AG10803 (cell line): Measurements from ENCODE around the gene TPRG1.

Experiments
- DNase-seq: peaks from one replicate; pipeline ENCODE4 v3.0.0; 2010; ENCODE audit warnings: low read depth
- H3K4me3 ChIP-seq: 2 replicates; pipeline ENCODE4 v1.5.1; 2011; ENCODE audit warnings: mild to moderate bottlenecking, low read length, control low read depth
- TF ChIP-seq, protein P1 (sequence below): conservative IDR thresholded peaks from 2 replicates; pipeline ENCODE4 v1.5.1; 2011; ENCODE audit warnings: mild to moderate bottlenecking, low read length, control low read depth, inconsistent platforms

Gene TPRG1

DNA sequence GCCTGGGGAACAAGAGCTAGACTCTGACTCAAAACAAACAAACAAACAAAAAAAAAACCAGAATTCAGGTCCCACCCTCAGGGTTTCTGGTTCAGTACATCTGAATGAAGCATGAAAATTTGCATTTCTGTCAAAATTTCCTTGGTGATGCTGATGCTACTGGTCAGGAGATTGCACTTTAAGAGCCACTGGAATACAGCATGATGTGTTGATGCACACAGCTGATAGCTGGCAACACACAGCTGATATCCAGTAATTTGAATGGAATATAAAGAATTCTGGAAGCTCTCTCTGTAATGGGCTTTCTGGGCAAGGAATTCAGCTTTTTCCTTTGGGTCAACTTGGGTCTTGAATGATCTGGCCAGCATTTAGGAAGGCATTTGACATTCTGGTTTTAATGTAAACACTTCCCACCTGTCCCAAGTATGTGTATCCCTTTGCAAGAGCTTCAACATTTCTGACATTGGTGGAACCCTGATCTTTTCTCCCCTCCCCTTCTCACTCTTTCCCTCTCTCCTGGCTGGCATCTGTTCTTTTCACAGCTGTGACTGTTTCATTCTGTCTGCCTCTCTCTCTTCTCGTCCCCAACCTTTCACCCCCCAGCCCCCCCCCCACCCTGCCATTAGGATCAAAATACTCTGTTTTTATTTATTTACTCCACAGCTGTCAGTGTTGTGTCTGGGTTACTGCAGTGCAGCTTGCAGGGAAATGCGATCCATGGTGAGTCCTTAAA, 189.5 kb downstream of the TPRG1 start:
- H3K4me3 ChIP-seq = no peak overlapping the region
- DNase-seq = peak; percentile 33
- TF ChIP-seq, protein P1, sequence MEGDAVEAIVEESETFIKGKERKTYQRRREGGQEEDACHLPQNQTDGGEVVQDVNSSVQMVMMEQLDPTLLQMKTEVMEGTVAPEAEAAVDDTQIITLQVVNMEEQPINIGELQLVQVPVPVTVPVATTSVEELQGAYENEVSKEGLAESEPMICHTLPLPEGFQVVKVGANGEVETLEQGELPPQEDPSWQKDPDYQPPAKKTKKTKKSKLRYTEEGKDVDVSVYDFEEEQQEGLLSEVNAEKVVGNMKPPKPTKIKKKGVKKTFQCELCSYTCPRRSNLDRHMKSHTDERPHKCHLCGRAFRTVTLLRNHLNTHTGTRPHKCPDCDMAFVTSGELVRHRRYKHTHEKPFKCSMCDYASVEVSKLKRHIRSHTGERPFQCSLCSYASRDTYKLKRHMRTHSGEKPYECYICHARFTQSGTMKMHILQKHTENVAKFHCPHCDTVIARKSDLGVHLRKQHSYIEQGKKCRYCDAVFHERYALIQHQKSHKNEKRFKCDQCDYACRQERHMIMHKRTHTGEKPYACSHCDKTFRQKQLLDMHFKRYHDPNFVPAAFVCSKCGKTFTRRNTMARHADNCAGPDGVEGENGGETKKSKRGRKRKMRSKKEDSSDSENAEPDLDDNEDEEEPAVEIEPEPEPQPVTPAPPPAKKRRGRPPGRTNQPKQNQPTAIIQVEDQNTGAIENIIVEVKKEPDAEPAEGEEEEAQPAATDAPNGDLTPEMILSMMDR = no peak

DNA sequence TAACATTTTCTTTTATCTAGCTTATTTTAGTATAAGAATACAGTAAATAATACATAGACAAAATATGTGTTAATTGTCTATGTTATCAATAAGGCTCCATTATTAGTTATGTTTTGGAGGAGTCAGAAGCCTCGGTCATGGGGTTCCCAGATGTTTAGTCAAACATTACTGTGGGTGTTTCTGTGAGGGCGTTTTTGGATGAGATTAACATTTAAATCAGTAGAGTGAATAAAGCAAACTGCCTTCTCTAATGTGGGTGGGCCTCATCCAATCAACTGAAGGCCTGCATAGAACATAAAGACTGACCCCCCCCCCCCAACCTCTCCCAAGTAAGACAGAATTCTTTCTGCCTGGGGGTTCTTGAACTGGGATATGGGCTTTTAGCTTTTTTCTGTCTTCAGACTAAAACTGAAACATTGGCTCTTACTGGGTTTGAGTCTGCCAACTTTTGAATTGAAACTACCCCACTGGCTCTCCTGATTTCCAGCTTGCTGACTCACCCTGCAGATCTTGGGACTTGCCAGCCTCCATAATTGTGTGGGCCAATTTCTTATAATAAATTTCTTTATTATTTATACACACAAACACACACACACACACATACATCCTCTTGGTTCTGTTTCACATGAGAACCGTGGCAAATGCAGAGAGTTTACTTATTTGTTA, 192.0 kb downstream of the TPRG1 start:
- TF ChIP-seq, protein P1 = no peak
- no peak overlapping the region for H3K4me3 ChIP-seq
- DNase-seq = peak; percentile 43

DNA sequence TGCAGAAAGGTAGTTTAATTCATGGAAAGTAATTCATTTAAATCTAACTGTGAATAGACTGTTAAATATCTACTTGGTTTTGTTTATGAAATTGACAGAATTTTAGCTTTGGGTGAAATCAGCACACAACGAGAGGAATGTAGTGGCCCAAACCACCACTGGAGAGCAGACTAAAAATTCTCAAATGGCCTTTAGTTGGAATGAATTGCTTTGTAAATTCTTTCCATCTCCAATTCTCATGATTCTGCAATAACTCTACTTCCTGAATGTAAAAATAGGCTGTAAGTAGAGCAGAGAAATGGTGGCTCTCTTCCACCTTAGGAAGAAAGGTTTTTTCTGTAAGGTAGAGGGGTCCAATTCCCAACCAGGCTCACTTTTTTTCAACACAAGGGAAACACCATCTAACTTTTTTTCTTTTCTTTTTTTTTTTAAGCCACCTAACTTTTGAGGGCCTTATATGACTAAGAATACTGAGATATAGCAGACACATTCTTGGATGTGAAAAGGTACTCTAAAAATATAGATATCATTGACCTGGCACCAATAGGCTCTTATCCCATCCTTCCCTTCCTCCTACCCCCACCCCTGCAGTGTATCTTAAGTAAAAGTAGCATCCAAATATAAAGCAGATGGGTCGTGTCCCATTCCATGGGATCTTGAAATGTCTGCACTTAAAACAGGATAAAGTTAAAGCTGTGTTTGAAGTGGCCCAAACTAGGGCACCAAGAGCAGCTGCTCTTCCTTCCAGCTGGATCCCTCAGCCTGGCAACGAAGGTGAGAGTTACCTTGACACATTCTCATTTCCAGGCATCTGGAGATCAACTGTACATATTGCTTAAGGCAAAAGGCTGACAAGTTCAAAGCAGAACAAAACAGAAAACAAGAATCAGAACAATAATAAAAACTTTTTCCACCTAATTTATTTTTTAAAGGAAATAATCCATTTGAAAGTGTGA, 194.1 kb downstream of the TPRG1 start:
- TF ChIP-seq, protein P1 = peak; percentile 26; the same call in 1 of the 2 replicates
- peak; percentile 55 for DNase-seq
- no peak overlapping the region for H3K4me3 ChIP-seq

- TF ChIP-seq, protein P1 = no peak
- no peak for DNase-seq
These were observed 196.6 kb downstream of the TPRG1 start for GRCh38 chr3:189368384-189368783.

DNA sequence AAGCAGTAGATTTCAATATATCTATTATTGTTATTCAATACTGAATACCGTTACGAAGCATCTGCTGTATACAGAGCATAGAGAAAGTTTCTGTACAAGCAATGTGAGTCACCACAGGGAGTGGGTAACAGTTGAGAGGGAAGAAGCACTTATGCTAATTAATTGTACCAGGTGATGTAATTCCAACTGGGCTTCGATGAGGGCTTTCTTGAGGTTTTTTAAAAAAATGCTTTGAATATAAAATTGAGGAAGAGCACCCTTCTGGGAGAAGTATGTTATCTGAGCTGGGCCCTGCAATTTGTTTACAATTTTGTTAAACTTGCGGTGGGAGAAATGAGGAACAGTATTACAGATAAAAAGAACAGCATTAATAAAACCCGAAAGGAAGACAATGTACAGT, 197.9 kb downstream of the TPRG1 start:
- TF ChIP-seq, protein P1 = no peak
- no peak overlapping the region for H3K4me3 ChIP-seq
- no peak for DNase-seq

More at GRCh38 chr3:189368384-189368783, 196.6 kb downstream of the TPRG1 start:
- H3K4me3 ChIP-seq = no peak overlapping the region

GRCh38 chr3:189372243-189372642, 200.5 kb downstream of the TPRG1 start:
- DNase-seq = no peak
- TF ChIP-seq, protein P1 = no peak
- no peak overlapping the region for H3K4me3 ChIP-seq
